A673 (cell line): ENCODE measurements around the gene ZDHHC11. TPM values are rescaled to one million over a fixed set of nuclear protein-coding genes. Genes with fewer than 3 reads are reported as not detected.

ENCODE experiments used
- BruUV-seq: library from RNA; stranded (reverse); fragments of 400-500 nt; replicated peaks from 2 replicates; lab custom pipeline; 2021; lab: Mats Ljungman, UMichigan
- CTCF ChIA-PET: fragments of 300-600 bp; sonication (Branson Sonifier 250); formaldehyde crosslinking; loops from one replicate; lab custom pipeline; 2022; ENCODE audit warnings: antibody characterized with exemption; lab: Charles Lee
- POLR2A ChIA-PET: fragments of 300-600 bp; sonication (Branson Sonifier 250); formaldehyde crosslinking; loops from one replicate; lab custom pipeline; 2022; ENCODE audit warnings: antibody characterized with exemption; ENCODE audit not compliant: low non-redundant PET; lab: Charles Lee
- DNase-seq: peaks from one replicate; pipeline ENCODE4 v3.0.0-alpha.2; 2015; ENCODE audit warnings: low spot score
- H3K27ac ChIP-seq: fragments of 200-600 bp; sonication (generic); 2 replicates; pipeline ENCODE4 v1.5.1; 2016; ENCODE audit warnings: mixed run types, low read depth, mild to moderate bottlenecking, mixed read lengths, antibody characterized with exemption, low read length; ENCODE audit not compliant: poor library complexity, severe bottlenecking
- H3K27me3 ChIP-seq: fragments of 200-600 bp; sonication (generic); replicated peaks from 2 replicates; pipeline ENCODE4 v1.6.1; 2017; ENCODE audit warnings: mixed run types, low read depth, mild to moderate bottlenecking, mixed read lengths, antibody characterized with exemption, low read length; ENCODE audit not compliant: insufficient read depth, poor library complexity
- H3K36me3 ChIP-seq: fragments of 200-600 bp; sonication (generic); 2 replicates; pipeline ENCODE4 v1.6.1; 2016; ENCODE audit warnings: mixed run types, mild to moderate bottlenecking, mixed read lengths, antibody characterized with exemption, low read length; ENCODE audit not compliant: insufficient read depth, poor library complexity, severe bottlenecking
- H3K4me1 ChIP-seq: fragments of 200-600 bp; sonication (generic); 2 replicates; pipeline ENCODE4 v1.6.1; 2017; ENCODE audit warnings: mixed run types, mild to moderate bottlenecking, mixed read lengths, antibody characterized with exemption, low read length; ENCODE audit not compliant: insufficient read depth, poor library complexity, severe bottlenecking
- H3K4me3 ChIP-seq: fragments of 200-600 bp; sonication (generic); 2 replicates; pipeline ENCODE4 v1.5.1; 2016; ENCODE audit warnings: low read depth, mixed run types, mild to moderate bottlenecking, mixed read lengths, low read length; ENCODE audit not compliant: poor library complexity, severe bottlenecking
- H3K9me3 ChIP-seq: fragments of 200-600 bp; sonication (generic); 2 replicates; pipeline ENCODE4 v1.6.1; 2016; ENCODE audit warnings: mixed run types, low read depth, mild to moderate bottlenecking, mixed read lengths, antibody characterized with exemption, low read length; ENCODE audit not compliant: poor library complexity, severe bottlenecking
- CTCF ChIP-seq: fragments of 300-800, 200-600 bp; sonication (generic); conservative IDR thresholded peaks from 2 replicates; pipeline ENCODE4 v1.5.1; 2017; ENCODE audit warnings: low read depth, mild to moderate bottlenecking, antibody characterized with exemption, low read length, moderate library complexity, mixed read lengths
- EZH2 ChIP-seq: fragments of 200-600 bp; sonication (generic); IDR thresholded peaks from 2 replicates; pipeline ENCODE4 v1.6.1; 2017; ENCODE audit warnings: borderline replicate concordance, low read depth, mild to moderate bottlenecking, mixed read lengths, antibody characterized with exemption, low read length; ENCODE audit not compliant: poor library complexity, severe bottlenecking
- intact Hi-C: fragments of 100-400 bp; cut with micrococcal nuclease; formaldehyde crosslinking; loops from one replicate; pipeline ENCODE4 v1.10.0; 2022; ENCODE audit not compliant: unreplicated experiment
- total RNA-seq: library from RNA; stranded (reverse); gene quantifications from 2 replicates; pipeline ENCODE4 v1.2.3, GENCODE V29; 2021

The ZDHHC11 gene
- total RNA-seq, 1 experiment from 2014 or later, result 47.3 TPM

- TF ChIP-seq EZH2 (no peak), CTCF (no peak)
- intact Hi-C loops, result no loop called here
- no peak overlapping the region for H3K27ac ChIP-seq
- no peak for DNase-seq
- H3K4me3 ChIP-seq, result no peak overlapping the region
- H3K36me3 ChIP-seq, result no peaks in the 10 kb centered on the region
- ChIA-PET CTCF (no interaction called here), POLR2A (interaction anchor here (0.6 kb wide), 1 partner anchor 126 kb away, joined by 3 read pairs; no protein-coding TSS in a partner anchor)
- H3K4me1 ChIP-seq, result no peaks in the 10 kb centered on the region
- H3K27me3 ChIP-seq, result no peaks in the 10 kb centered on the region
- BruUV-seq, result no TSS peak
- no peaks in the 10 kb centered on the region for H3K9me3 ChIP-seq
Observed at GRCh38 chr5:761854-762710, 88.7 kb downstream of the ZDHHC11 start.

- POLR2A ChIA-PET, result no interaction called here
- Histone ChIP-seq H3K4me1 (no peaks in the 10 kb centered on the region), H3K4me3 (no peak overlapping the region), H3K36me3 (no peaks in the 10 kb centered on the region), H3K9me3 (no peaks in the 10 kb centered on the region), H3K27ac (no peak overlapping the region), H3K27me3 (no peaks in the 10 kb centered on the region)
- no TSS peak for BruUV-seq
- intact Hi-C loops, result no loop called here
- no peak for DNase-seq
- TF ChIP-seq EZH2 (no peak), CTCF (no peak)
- CTCF ChIA-PET, result no interaction called here
Observed at GRCh38 chr5:761059-761771, 89.6 kb downstream of the ZDHHC11 start.

- POLR2A ChIA-PET, result no interaction called here
- no peaks in the 10 kb centered on the region for H3K27me3 ChIP-seq
Observed at GRCh38 chr5:760363-761058, 90.3 kb downstream of the ZDHHC11 start.

More at GRCh38 chr5:760363-761058, 90.3 kb downstream of the ZDHHC11 start:
- no peaks in the 10 kb centered on the region for H3K4me1 ChIP-seq
- H3K4me3 ChIP-seq, result no peak overlapping the region
- no peak overlapping the region for H3K27ac ChIP-seq
- no TSS peak for BruUV-seq
- TF ChIP-seq CTCF (no peak), EZH2 (no peak)
- intact Hi-C loops, result no loop called here
- no peaks in the 10 kb centered on the region for H3K9me3 ChIP-seq
- CTCF ChIA-PET, result no interaction called here
- DNase-seq, result no peak
- no peaks in the 10 kb centered on the region for H3K36me3 ChIP-seq
